Lower lobe of right lung (tissue), 2 donors: ENCODE measurements around the gene RFK. TPM values are rescaled to one million over a fixed set of nuclear protein-coding genes. Genes with fewer than 3 reads are reported as not detected.
"Not testable (repeated sequence)": the region's sequence is repeated elsewhere in the genome, so short reads cannot be mapped to it uniquely, and the experiment has no call there.

Experiments
- ATAC-seq, 2 donors: fragments of 200-7000 bp; cut with Tn5 transposase; one replicate each; pipeline ENCODE4 v1.9.1; 2020 to 2022; ENCODE audit warnings: mild to moderate bottlenecking in 2 of 2, moderate library complexity in 2 of 2
- DNase-seq: peaks from one replicate; pipeline ENCODE4 v3.0.0-alpha.2; 2020
- H3K27ac ChIP-seq: fragments of 200-600 bp; one replicate; pipeline ENCODE4 v1.8.0; 2022
- H3K27me3 ChIP-seq: fragments of 200-600 bp; one replicate; pipeline ENCODE4 v1.8.0; 2022; ENCODE audit warnings: low read depth
- H3K36me3 ChIP-seq: fragments of 200-600 bp; one replicate; pipeline ENCODE4 v1.8.0; 2022; ENCODE audit warnings: mild to moderate bottlenecking
- H3K4me1 ChIP-seq: fragments of 200-600 bp; one replicate; pipeline ENCODE4 v1.8.0; 2022
- H3K4me3 ChIP-seq: fragments of 200-600 bp; one replicate; pipeline ENCODE4 v1.8.0; 2022; ENCODE audit warnings: mild to moderate bottlenecking
- H3K9me3 ChIP-seq: fragments of 200-600 bp; one replicate; pipeline ENCODE4 v1.8.0; 2022
- intact Hi-C: fragments of 100-400 bp; cut with DNase I; formaldehyde crosslinking; loops from one replicate; pipeline ENCODE4 v1.11.0; 2022
- long read RNA-seq: library from polyadenylated mRNA; unstranded; transcript quantifications from one replicate; pipeline ENCODE4 v2.0.0, GENCODE V29; 2021
- total RNA-seq: library from RNA; stranded (reverse); fragmentation: NEBNext Ultra II Directional; extraction: Animal tissue kit (Norgen Biotek cat#: 25700); gene quantifications from one replicate; pipeline ENCODE4 v1.2.1, GENCODE V29; 2021
- TF ChIP-seq, protein P1 (sequence below): fragments of 200-600 bp; IDR thresholded peaks from one replicate; pipeline ENCODE4 v1.8.0; 2022; ENCODE audit warnings: antibody characterized with exemption, mild to moderate bottlenecking
- donor health status: DM: no; HTN: yes; CAD: no; lungs with severe emphysema.

RFK gene
- total RNA-seq, result 18.4 TPM
- long read RNA-seq, transcript RFK-201 (4 exons, 2,684 nt), result major isoform, 77 of 82 reads
- long read RNA-seq, partial matches to known transcripts, result 1 of 82 reads
- long read RNA-seq, other reads (novel, unspliced or antisense), result 2 of 82 reads

GRCh38 chr9:76394195-76394959 is at the start of gene RFK:
TSS of gene RFK (minus strand) at chr9:76394426. CDS start at chr9:76394171, 255 bp downstream.
- TF ChIP-seq, protein P1, sequence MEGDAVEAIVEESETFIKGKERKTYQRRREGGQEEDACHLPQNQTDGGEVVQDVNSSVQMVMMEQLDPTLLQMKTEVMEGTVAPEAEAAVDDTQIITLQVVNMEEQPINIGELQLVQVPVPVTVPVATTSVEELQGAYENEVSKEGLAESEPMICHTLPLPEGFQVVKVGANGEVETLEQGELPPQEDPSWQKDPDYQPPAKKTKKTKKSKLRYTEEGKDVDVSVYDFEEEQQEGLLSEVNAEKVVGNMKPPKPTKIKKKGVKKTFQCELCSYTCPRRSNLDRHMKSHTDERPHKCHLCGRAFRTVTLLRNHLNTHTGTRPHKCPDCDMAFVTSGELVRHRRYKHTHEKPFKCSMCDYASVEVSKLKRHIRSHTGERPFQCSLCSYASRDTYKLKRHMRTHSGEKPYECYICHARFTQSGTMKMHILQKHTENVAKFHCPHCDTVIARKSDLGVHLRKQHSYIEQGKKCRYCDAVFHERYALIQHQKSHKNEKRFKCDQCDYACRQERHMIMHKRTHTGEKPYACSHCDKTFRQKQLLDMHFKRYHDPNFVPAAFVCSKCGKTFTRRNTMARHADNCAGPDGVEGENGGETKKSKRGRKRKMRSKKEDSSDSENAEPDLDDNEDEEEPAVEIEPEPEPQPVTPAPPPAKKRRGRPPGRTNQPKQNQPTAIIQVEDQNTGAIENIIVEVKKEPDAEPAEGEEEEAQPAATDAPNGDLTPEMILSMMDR, result peak; percentile 52
- peaks cover 26% of the 10 kb centered on the region for H3K4me1 ChIP-seq
- ATAC-seq (peak; percentile 99), DNase-seq (peak; percentile 89)
- H3K36me3 ChIP-seq, result no peaks in the 10 kb centered on the region
- H3K27ac ChIP-seq, result peak within 1 kb of the TSS; percentile 97
- no peaks in the 10 kb centered on the region for H3K27me3 ChIP-seq
- intact Hi-C loops, result no loop called here
- H3K9me3 ChIP-seq, result no peaks in the 10 kb centered on the region
- H3K4me3 ChIP-seq, result peak within 1 kb of the TSS; percentile 97

- no peak for ATAC-seq
- TF ChIP-seq, protein P1, result no peak
- DNase-seq, result no peak
- intact Hi-C loops, result loop anchor here (10.0 kb wide), 1 partner anchor 261 kb away; no protein-coding TSS in a partner anchor
- Histone ChIP-seq H3K27me3 (no peaks in the 10 kb centered on the region), H3K4me1 (peaks cover 5% of the 10 kb centered on the region), H3K36me3 (no peaks in the 10 kb centered on the region), H3K9me3 (no peaks in the 10 kb centered on the region), H3K4me3 (no peak overlapping the region), H3K27ac (no peak overlapping the region)
Measured at GRCh38 chr9:76443887-76444286, 49.7 kb upstream of the RFK start.

DNA sequence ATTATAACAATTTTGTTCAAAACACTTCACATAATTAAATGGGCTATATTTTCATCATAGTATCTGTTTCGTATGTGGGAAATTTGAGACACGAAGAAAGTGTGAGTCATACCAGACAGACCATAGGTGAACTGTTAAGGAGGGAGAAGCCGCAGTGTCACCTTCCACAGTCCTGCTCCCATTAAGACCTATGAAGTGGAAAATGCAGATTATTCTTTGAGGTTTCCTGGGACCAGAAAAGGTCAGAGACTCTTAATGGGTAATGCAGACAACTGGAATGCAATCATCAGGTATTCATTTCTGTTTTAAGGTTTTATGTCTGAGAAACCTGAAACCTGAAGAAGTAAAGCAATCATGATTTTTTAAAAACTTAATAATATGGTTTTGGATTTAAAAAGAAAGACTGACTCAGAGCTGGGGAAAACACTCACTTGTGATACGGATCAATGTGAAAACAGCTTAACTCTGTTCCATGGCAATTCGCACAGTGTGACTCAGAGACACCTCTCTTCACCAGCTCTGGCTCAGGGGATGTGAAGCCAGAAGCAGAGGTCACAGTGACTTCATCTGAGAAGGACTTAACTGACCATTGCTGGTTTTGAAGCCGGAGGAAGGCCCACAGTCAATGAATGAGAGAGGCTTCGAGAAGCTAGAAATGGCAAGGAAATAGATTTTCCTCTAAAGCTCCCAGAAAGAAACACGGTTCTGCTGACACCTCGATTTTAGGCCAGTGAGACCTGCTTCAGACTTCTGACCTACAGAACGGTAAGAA is 47.5 kb upstream of the RFK start:
- H3K4me3 ChIP-seq, result no peak overlapping the region
- H3K36me3 ChIP-seq, result no peaks in the 10 kb centered on the region
- no peak overlapping the region for H3K27ac ChIP-seq
- no peak for DNase-seq
- H3K9me3 ChIP-seq, result no peaks in the 10 kb centered on the region
- TF ChIP-seq, protein P1, result no peak
- no peaks in the 10 kb centered on the region for H3K4me1 ChIP-seq
- H3K27me3 ChIP-seq, result no peaks in the 10 kb centered on the region
- no peak for ATAC-seq
- intact Hi-C loops, result loop anchor here (10.0 kb wide), 1 partner anchor 263 kb away; no protein-coding TSS in a partner anchor

GRCh38 chr9:76438841-76439588 is 44.8 kb upstream of the RFK start:
- Histone ChIP-seq H3K4me3 (no peak overlapping the region), H3K9me3 (no peaks in the 10 kb centered on the region), H3K27ac (no peak overlapping the region), H3K27me3 (no peaks in the 10 kb centered on the region), H3K36me3 (no peaks in the 10 kb centered on the region), H3K4me1 (no peaks in the 10 kb centered on the region)
- ATAC-seq, result no peak
- TF ChIP-seq, protein P1, result no peak
- no peak for DNase-seq
- intact Hi-C loops, result no loop called here

- H3K9me3 ChIP-seq, H3K27ac ChIP-seq, H3K27me3 ChIP-seq, intact Hi-C loops, DNase-seq, H3K36me3 ChIP-seq, H3K4me3 ChIP-seq, ATAC-seq, H3K4me1 ChIP-seq: not testable (repeated sequence)
Measured at GRCh38 chr9:76437017-76437699, 42.9 kb upstream of the RFK start.

GRCh38 chr9:76434897-76435296 is 40.7 kb upstream of the RFK start:
- H3K4me3 ChIP-seq, H3K27me3 ChIP-seq, DNase-seq, H3K4me1 ChIP-seq, ATAC-seq, intact Hi-C loops, H3K9me3 ChIP-seq, H3K27ac ChIP-seq, H3K36me3 ChIP-seq: not testable (repeated sequence)
